ENCODE results near the gene LRP5. TPM values are rescaled to one million over a fixed set of nuclear protein-coding genes. Genes with fewer than 3 reads are reported as not detected.

The LRP5 gene
- total RNA-seq, 1 experiment from 2014 or later, result 32.8 TPM

DNA sequence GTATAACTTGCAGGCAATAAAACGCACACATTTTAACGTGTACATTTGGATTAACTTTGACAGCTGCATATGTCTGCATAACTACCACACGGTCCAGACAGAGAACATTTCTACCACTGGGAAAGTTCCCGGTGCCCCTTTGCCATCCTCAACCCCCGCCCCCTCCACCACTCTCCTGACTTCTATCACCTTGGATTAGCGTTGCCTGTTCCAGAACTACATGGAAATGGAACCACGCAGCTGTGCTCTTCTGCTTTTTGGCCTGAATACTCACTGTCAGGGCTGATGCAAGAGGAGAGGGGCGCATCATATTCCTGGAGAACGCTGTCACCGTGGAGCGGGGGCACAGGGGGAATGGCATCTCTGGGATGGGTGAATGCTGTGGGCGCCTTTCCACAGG, 62.1 kb downstream of the LRP5 start:
- ChIA-PET POLR2A (no interaction called here), CTCF (interaction anchor here (1.4 to 2.0 kb wide), 2 partner anchors 8 to 9 kb away, joined by 7 read pairs; no protein-coding TSS in a partner anchor)
- TF ChIP-seq, protein P1, sequence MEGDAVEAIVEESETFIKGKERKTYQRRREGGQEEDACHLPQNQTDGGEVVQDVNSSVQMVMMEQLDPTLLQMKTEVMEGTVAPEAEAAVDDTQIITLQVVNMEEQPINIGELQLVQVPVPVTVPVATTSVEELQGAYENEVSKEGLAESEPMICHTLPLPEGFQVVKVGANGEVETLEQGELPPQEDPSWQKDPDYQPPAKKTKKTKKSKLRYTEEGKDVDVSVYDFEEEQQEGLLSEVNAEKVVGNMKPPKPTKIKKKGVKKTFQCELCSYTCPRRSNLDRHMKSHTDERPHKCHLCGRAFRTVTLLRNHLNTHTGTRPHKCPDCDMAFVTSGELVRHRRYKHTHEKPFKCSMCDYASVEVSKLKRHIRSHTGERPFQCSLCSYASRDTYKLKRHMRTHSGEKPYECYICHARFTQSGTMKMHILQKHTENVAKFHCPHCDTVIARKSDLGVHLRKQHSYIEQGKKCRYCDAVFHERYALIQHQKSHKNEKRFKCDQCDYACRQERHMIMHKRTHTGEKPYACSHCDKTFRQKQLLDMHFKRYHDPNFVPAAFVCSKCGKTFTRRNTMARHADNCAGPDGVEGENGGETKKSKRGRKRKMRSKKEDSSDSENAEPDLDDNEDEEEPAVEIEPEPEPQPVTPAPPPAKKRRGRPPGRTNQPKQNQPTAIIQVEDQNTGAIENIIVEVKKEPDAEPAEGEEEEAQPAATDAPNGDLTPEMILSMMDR (IDR thresholded peaks at IDR 0.05; ENCODE audit: unreplicated experiment), result no peak
- BruUV-seq (replicated peaks), result no TSS peak
- peaks cover 19% of the 10 kb centered on the region for H3K36me3 Mint-ChIP-seq (ENCODE audit: insufficient read depth, unreplicated experiment)
- no peaks in the 10 kb centered on the region for H3K9me3 Mint-ChIP-seq (ENCODE audit: unreplicated experiment)
- DNase-seq (ENCODE audit: unreplicated experiment), result no peak
- no peak overlapping the region for H3K4me3 Mint-ChIP-seq (ENCODE audit: unreplicated experiment)
- H3K27me3 Mint-ChIP-seq (ENCODE audit: insufficient read depth, unreplicated experiment), result no peaks in the 10 kb centered on the region
- H3K27ac Mint-ChIP-seq (ENCODE audit: low read depth, unreplicated experiment), result no peak overlapping the region
- intact Hi-C loops (cut with micrococcal nuclease), result no loop called here
- no peaks in the 10 kb centered on the region for H3K4me1 Mint-ChIP-seq (ENCODE audit: insufficient read depth, unreplicated experiment)

DNA sequence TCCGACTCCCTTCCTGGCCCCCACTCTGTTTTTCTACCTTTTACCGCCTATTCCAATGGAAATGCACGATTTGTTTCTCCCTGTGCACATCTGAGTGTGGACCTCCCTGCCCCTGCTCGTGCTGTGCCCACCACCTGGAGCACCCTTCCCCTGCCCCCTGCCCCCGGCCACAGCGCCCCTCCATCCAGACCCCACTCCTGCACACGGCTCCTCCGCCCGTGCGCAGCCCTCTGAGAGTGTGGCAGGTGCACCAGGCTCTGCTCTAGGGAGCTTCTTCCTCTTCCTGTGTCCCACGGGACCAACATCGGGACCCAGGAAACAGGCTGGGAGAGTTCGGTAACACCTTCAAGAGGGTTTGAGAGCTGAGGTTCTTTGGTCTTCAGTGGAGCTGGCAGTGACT, 62.9 kb downstream of the LRP5 start:
- H3K27me3 Mint-ChIP-seq (ENCODE audit: insufficient read depth, unreplicated experiment), result no peaks in the 10 kb centered on the region
- DNase-seq (ENCODE audit: unreplicated experiment), result no peak
- intact Hi-C loops (cut with micrococcal nuclease), result no loop called here
- no peaks in the 10 kb centered on the region for H3K4me1 Mint-ChIP-seq (ENCODE audit: insufficient read depth, unreplicated experiment)
- TF ChIP-seq, protein P1 (IDR thresholded peaks at IDR 0.05; ENCODE audit: unreplicated experiment), result no peak
- CTCF ChIA-PET, result interaction anchor here (1.1 kb wide), 1 partner anchor 8 kb away, joined by 3 read pairs; no protein-coding TSS in a partner anchor
- BruUV-seq (replicated peaks), result no TSS peak
- no peak overlapping the region for H3K4me3 Mint-ChIP-seq (ENCODE audit: unreplicated experiment)
- peaks cover 18% of the 10 kb centered on the region for H3K36me3 Mint-ChIP-seq (ENCODE audit: insufficient read depth, unreplicated experiment)
- POLR2A ChIA-PET, result no interaction called here
- no peaks in the 10 kb centered on the region for H3K9me3 Mint-ChIP-seq (ENCODE audit: unreplicated experiment)
- H3K27ac Mint-ChIP-seq (ENCODE audit: low read depth, unreplicated experiment), result no peak overlapping the region

DNA sequence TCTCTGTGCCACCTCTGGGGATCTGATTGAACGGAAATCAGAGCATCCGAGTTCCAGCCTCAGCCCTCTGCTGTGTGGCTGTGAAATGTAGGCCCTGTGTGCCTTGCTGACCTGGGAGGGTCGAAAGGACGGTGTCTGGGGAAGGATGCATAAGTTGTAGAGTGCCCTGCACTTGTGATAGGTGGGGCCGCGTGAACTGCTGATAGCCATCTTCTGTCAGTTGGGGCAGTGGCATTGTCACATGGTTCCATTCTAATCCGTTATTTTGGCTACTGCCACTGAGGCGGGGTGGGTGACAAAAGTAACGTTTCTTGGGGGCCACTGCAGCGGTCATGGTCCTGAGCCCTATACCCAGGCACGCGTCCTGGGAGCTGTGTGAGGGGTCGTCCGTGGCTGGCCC, 63.4 kb downstream of the LRP5 start:
- H3K9me3 Mint-ChIP-seq (ENCODE audit: unreplicated experiment), result no peaks in the 10 kb centered on the region
- H3K4me1 Mint-ChIP-seq (ENCODE audit: insufficient read depth, unreplicated experiment), result no peaks in the 10 kb centered on the region
- intact Hi-C loops (cut with micrococcal nuclease), result no loop called here
- H3K36me3 Mint-ChIP-seq (ENCODE audit: insufficient read depth, unreplicated experiment), result peaks cover 18% of the 10 kb centered on the region
- H3K4me3 Mint-ChIP-seq (ENCODE audit: unreplicated experiment), result no peak overlapping the region
- ChIA-PET CTCF (interaction anchor here (0.9 to 1.1 kb wide), 2 partner anchors 8 to 119 kb away, joined by 3 read pairs; no protein-coding TSS in a partner anchor), POLR2A (interaction anchor here (0.7 kb wide), 1 partner anchor 16 kb away, joined by 3 read pairs; no protein-coding TSS in a partner anchor)
- no TSS peak for BruUV-seq (replicated peaks)
- no peak for DNase-seq (ENCODE audit: unreplicated experiment)
- H3K27ac Mint-ChIP-seq (ENCODE audit: low read depth, unreplicated experiment), result no peak overlapping the region
- TF ChIP-seq, protein P1 (IDR thresholded peaks at IDR 0.05; ENCODE audit: unreplicated experiment), result no peak
- H3K27me3 Mint-ChIP-seq (ENCODE audit: insufficient read depth, unreplicated experiment), result no peaks in the 10 kb centered on the region

DNA sequence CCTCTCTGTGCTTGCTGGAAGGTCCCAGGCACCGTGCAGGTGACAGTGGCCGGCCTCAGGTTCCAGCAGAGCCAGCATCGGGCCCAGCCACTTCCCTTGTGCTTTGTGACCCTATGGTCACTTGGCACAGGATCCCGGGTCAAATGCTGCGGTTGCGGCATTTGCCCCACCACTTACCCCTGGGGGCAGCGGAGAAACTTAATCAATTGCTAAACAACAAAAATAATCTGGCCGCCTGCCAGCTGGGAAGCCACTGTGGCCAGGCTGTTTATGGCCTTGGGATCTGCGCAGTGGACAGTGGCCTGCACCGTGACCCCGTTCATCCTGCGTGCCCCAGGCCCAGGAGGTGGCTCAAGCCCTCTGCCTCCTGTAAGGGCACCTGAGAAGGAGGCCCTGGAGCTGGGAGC, 65.0 kb downstream of the LRP5 start:
- CTCF ChIA-PET, result interaction anchor here (0.6 to 0.8 kb wide), 2 partner anchors 120 to 219 kb away, joined by 3 read pairs; no protein-coding TSS in a partner anchor

More for the DNA sequence above, 65.0 kb downstream of the LRP5 start:
- no TSS peak for BruUV-seq (replicated peaks)
- H3K36me3 Mint-ChIP-seq (ENCODE audit: insufficient read depth, unreplicated experiment), result peaks cover 10% of the 10 kb centered on the region
- DNase-seq (ENCODE audit: unreplicated experiment), result no peak
- H3K27me3 Mint-ChIP-seq (ENCODE audit: insufficient read depth, unreplicated experiment), result no peaks in the 10 kb centered on the region
- H3K4me1 Mint-ChIP-seq (ENCODE audit: insufficient read depth, unreplicated experiment), result no peaks in the 10 kb centered on the region
- POLR2A ChIA-PET, result no interaction called here
- no peaks in the 10 kb centered on the region for H3K9me3 Mint-ChIP-seq (ENCODE audit: unreplicated experiment)
- H3K4me3 Mint-ChIP-seq (ENCODE audit: unreplicated experiment), result no peak overlapping the region
- intact Hi-C loops (cut with micrococcal nuclease), result no loop called here
- H3K27ac Mint-ChIP-seq (ENCODE audit: low read depth, unreplicated experiment), result no peak overlapping the region
- TF ChIP-seq, protein P1 (IDR thresholded peaks at IDR 0.05; ENCODE audit: unreplicated experiment), result no peak

All from MCF 10A (cell line).